Neural cell (in vitro differentiated cells): ENCODE measurements around the gene NBL1. TPM values are rescaled to one million over a fixed set of nuclear protein-coding genes. Genes with fewer than 3 reads are reported as not detected.

Experiments
- H2AFZ ChIP-seq: fragments of 200-600, 300-800 bp; sonication (generic), shearing (Covaris generic); 2 replicates; pipeline ENCODE4 v1.6.0; 2014; ENCODE audit warnings: low read depth, mild to moderate bottlenecking, antibody characterized with exemption, low read length, moderate library complexity
- H3F3A ChIP-seq: fragments of 200-600 bp; shearing (Covaris generic); 2 replicates; pipeline ENCODE4 v1.6.1; 2016; ENCODE audit warnings: mild to moderate bottlenecking, moderate library complexity, mixed read lengths, antibody characterized with exemption, low read length; ENCODE audit not compliant: insufficient read depth, poor library complexity, severe bottlenecking
- H3K27ac ChIP-seq: fragments of 200-600, 300-800 bp; sonication (generic), shearing (Covaris generic); 2 replicates; pipeline ENCODE4 v1.5.1; 2014; ENCODE audit warnings: mild to moderate bottlenecking, low read length, moderate library complexity
- H3K27me3 ChIP-seq: fragments of 300-800, 200-600 bp; sonication (generic), shearing (Covaris generic); 2 replicates; pipeline ENCODE4 v1.6.0; 2014; ENCODE audit warnings: mild to moderate bottlenecking, low read depth, low read length, moderate library complexity; ENCODE audit not compliant: insufficient read depth
- H3K36me3 ChIP-seq: fragments of 300-800, 200-600 bp; sonication (generic), shearing (Covaris generic); 2 replicates; pipeline ENCODE4 v1.5.1; 2014; ENCODE audit warnings: mild to moderate bottlenecking, antibody characterized with exemption, low read length, moderate library complexity; ENCODE audit not compliant: insufficient read depth
- H3K4me2 ChIP-seq: fragments of 300-800, 200-600 bp; sonication (generic), shearing (Covaris generic); 2 replicates; pipeline ENCODE4 v1.6.0; 2014; ENCODE audit warnings: mild to moderate bottlenecking, low read length
- H3K4me3 ChIP-seq: fragments of 300-800, 200-600 bp; sonication (generic), shearing (Covaris generic); 2 replicates; pipeline ENCODE4 v1.5.1; 2014; ENCODE audit warnings: mild to moderate bottlenecking, low read length, moderate library complexity
- H3K79me2 ChIP-seq: fragments of 200-600 bp; shearing (Covaris generic); replicated peaks from 2 replicates; pipeline ENCODE4 v1.6.0; 2014; ENCODE audit warnings: mild to moderate bottlenecking, low read length, moderate library complexity; ENCODE audit not compliant: insufficient read depth
- H3K9ac ChIP-seq: fragments of 300-800, 200-600 bp; sonication (generic), shearing (Covaris generic); 2 replicates; pipeline ENCODE4 v1.6.1; 2016; ENCODE audit warnings: mild to moderate bottlenecking, low read length, mixed read lengths
- H3K9me2 ChIP-seq: fragments of 200-600 bp; shearing (Covaris generic); 2 replicates; pipeline ENCODE4 v1.6.1; 2016; ENCODE audit warnings: mild to moderate bottlenecking, low read length, mixed read lengths; ENCODE audit not compliant: insufficient read depth
- H3K9me3 ChIP-seq: fragments of 200-600, 300-800 bp; sonication (generic), shearing (Covaris generic); 2 replicates; pipeline ENCODE4 v1.6.1; 2016; ENCODE audit warnings: mild to moderate bottlenecking, mixed run types, low read length, moderate library complexity, mixed read lengths
- H4K20me1 ChIP-seq: fragments of 200-600 bp; shearing (Covaris generic); 2 replicates; pipeline ENCODE4 v1.6.1; 2016; ENCODE audit warnings: mild to moderate bottlenecking, mixed run types; ENCODE audit not compliant: insufficient read depth
- CTCF ChIP-seq: fragments of 450-650 bp; IDR thresholded peaks from 2 replicates; pipeline ENCODE4 v1.5.1; 2014; ENCODE audit warnings: antibody characterized with exemption, mild to moderate bottlenecking, moderate library complexity; ENCODE audit not compliant: poor library complexity, severe bottlenecking
- EP300 ChIP-seq: fragments of 450-650 bp; conservative IDR thresholded peaks from 2 replicates; pipeline ENCODE4 v1.6.1; 2014; ENCODE audit warnings: antibody characterized with exemption, mild to moderate bottlenecking, moderate library complexity; ENCODE audit not compliant: poor library complexity, severe bottlenecking
- EZH2 ChIP-seq: fragments of 200-600, 300-800 bp; shearing (Covaris generic), sonication (generic); IDR thresholded peaks from 2 replicates; pipeline ENCODE4 v1.6.1; 2014; ENCODE audit warnings: antibody characterized with exemption, low read length, borderline replicate concordance, mild to moderate bottlenecking; ENCODE audit not compliant: insufficient read depth, poor library complexity, severe bottlenecking
- MXI1 ChIP-seq: fragments of 450-650 bp; conservative IDR thresholded peaks from 2 replicates; pipeline ENCODE4 v1.6.1; 2014; ENCODE audit warnings: antibody characterized with exemption, mild to moderate bottlenecking; ENCODE audit not compliant: poor library complexity, severe bottlenecking
- POLR2AphosphoS5 ChIP-seq: IDR thresholded peaks from 2 replicates; pipeline ENCODE4 v1.6.1; 2012
- RAD21 ChIP-seq: fragments of 450-650 bp; conservative IDR thresholded peaks from 2 replicates; pipeline ENCODE4 v1.6.1; 2014; ENCODE audit warnings: antibody characterized with exemption, mild to moderate bottlenecking, moderate library complexity
- REST ChIP-seq: IDR thresholded peaks from 2 replicates; pipeline ENCODE4 v1.6.1; 2012; ENCODE audit warnings: borderline replicate concordance
- SMC3 ChIP-seq: fragments of 450-650 bp; conservative IDR thresholded peaks from 2 replicates; pipeline ENCODE4 v1.6.1; 2014; ENCODE audit warnings: antibody characterized with exemption, mild to moderate bottlenecking, moderate library complexity; ENCODE audit not compliant: poor library complexity
- TAF1 ChIP-seq: IDR thresholded peaks from 2 replicates; pipeline ENCODE4 v1.6.1; 2012; ENCODE audit warnings: low read depth
- polyA plus RNA-seq: library from polyadenylated mRNA; depleted of rRNA; stranded (reverse); fragments of >200 nt; gene quantifications from 2 replicates; pipeline ENCODE4 v1.2.3, GENCODE V29; 2014

The NBL1 gene
- polyA plus RNA-seq, 1 donor from 2014 or later, result 9.9 TPM

- Histone ChIP-seq H3F3A (no peaks in the 10 kb centered on the region), H3K4me2 (no peak overlapping the region), H3K4me3 (no peak overlapping the region), H3K9me2 (no peaks in the 10 kb centered on the region), H3K36me3 (no peaks in the 10 kb centered on the region), H3K27me3 (peaks cover 32% of the 10 kb centered on the region), H4K20me1 (no peaks in the 10 kb centered on the region), H2AFZ (no peak overlapping the region), H3K79me2 (no peaks in the 10 kb centered on the region), H3K27ac (no peak overlapping the region), H3K9ac (no peak overlapping the region), H3K9me3 (no peaks in the 10 kb centered on the region)
- TF ChIP-seq EP300, result no peak
- TF ChIP-seq CTCF, result no peak
- TF ChIP-seq TAF1, result no peak
- no peak for TF ChIP-seq REST
- no peak for TF ChIP-seq EZH2
- no peak for TF ChIP-seq MXI1
- TF ChIP-seq SMC3, result no peak
- no peak for TF ChIP-seq RAD21
- no peak for TF ChIP-seq POLR2AphosphoS5
These were observed 2.5 kb downstream of the NBL1 start for GRCh38 chr1:19646377-19647319.

GRCh38 chr1:19647643-19648042 lies 3.5 kb downstream of the NBL1 start:
- H3K4me3 ChIP-seq, result no peak overlapping the region
- peaks cover 28% of the 10 kb centered on the region for H3K27me3 ChIP-seq
- no peaks in the 10 kb centered on the region for H3K79me2 ChIP-seq
- no peak overlapping the region for H3K4me2 ChIP-seq
- H3K9ac ChIP-seq, result no peak overlapping the region
- TF ChIP-seq MXI1 (no peak), RAD21 (no peak), SMC3 (no peak), POLR2AphosphoS5 (no peak), CTCF (no peak), EZH2 (no peak), REST (no peak), EP300 (no peak), TAF1 (no peak)
- H3K27ac ChIP-seq, result no peak overlapping the region
- no peaks in the 10 kb centered on the region for H3K36me3 ChIP-seq
- H3F3A ChIP-seq, result no peaks in the 10 kb centered on the region
- H2AFZ ChIP-seq, result no peak overlapping the region
- H3K9me2 ChIP-seq, result no peaks in the 10 kb centered on the region
- H3K9me3 ChIP-seq, result no peaks in the 10 kb centered on the region
- no peaks in the 10 kb centered on the region for H4K20me1 ChIP-seq
